ENCODE measurements around the gene RSPH1.

DNA sequence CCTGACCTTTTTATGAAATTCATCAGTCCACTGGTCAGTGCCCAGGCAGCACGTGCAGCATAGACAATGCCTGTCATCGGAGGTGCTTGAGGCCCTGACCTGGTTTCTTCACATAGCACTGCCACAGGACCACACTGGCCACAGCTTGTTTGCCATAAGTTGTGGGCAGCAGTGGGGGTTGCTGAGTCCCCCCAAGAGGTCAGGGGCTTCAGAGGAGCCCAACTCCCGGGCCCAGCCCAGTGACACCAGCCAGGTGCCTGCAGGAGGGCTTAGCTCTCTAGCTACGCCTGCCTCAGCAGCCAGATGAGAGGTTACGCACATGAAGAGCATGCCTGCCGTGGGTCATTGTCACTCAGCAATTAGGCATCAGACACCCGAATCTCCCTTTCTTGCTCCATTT lies 50.7 kb downstream of the RSPH1 start:
- TF ChIP-seq POLR2AphosphoS5 (IDR thresholded peaks at IDR 0.05; ENCODE audit: borderline replicate concordance, low read depth, low read length) (no peak), EZH2 (IDR thresholded peaks at IDR 0.05) (no peak)
